NCI-H1417 (cell line): Measurements from ENCODE around the gene TRAF4.
"Not testable (repeated sequence)": the region's sequence is repeated elsewhere in the genome, so short reads cannot be mapped to it uniquely, and the experiment has no call there.

Source experiments
- DNase-seq, 3 experiments: peaks; one replicate each; lab custom pipeline; 2025; lab: John Stamatoyannopoulos, UW

TRAF4 gene

GRCh38 chr17:28783161-28783560 is 39.4 kb downstream of the TRAF4 start:
- DNase-seq, result no peak

GRCh38 chr17:28788100-28788499 is 44.3 kb downstream of the TRAF4 start:
- no peak for DNase-seq

GRCh38 chr17:28792877-28793661 is 49.3 kb downstream of the TRAF4 start:
- no peak for DNase-seq

- not testable (repeated sequence) for DNase-seq
Measured at GRCh38 chr17:28794846-28795441, 51.1 kb downstream of the TRAF4 start.

GRCh38 chr17:28796062-28796461 is 52.3 kb downstream of the TRAF4 start:
- peak in 2 of 3 experiments; percentile 57 to 93 for DNase-seq
